NCI-H2107 (cell line): ENCODE data around the gene PJA1.

Experiments
- DNase-seq: peaks from one replicate; lab custom pipeline; 2025; lab: John Stamatoyannopoulos, UW

Gene PJA1

DNA sequence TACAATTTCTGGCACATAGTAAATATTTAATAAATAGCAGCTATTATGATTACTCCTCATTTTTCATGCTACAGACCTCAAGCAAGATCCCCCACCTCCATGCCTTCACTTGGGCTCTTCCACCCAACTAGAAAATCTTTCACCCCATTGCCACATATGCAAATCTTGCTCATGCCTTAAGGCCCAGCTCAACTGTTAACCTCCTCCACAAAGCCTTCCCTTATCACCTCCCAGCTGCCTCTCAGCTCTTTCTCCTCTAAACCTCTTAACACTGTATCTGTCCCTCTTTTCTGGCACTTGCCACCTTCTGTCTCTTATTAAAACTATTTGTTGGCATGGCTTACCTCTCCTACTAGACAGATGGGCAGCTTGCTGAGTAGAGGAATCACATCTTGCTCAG, 51.5 kb downstream of the PJA1 start:
- DNase-seq = no peak
